ENCODE results near the gene NNAT. TPM values are rescaled to one million over a fixed set of nuclear protein-coding genes. Genes with fewer than 3 reads are reported as not detected.

NNAT gene
- total RNA-seq, 1 donor = 1.3 TPM

DNA sequence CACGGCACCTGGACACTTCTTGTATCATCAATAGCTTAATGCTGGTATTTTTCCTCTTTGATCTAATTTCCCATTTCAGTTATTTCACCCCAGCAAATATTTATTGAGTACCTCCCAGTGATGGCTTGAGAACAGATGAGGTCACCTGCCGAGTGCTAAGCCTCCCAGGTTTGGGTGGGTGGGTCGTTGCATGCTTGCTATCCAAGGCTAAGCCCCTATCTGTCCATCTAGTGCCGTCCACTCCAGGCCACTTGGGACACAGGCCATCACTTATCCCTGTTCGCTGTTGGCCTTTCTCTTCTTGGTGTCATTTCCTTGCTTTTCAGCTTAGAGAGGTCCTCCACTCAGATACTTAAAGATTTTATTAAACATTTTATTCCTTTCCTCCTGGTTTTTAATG, 10.8 kb upstream of the NNAT start:
- DNase-seq (ENCODE audit: low read depth) = no peak
- no peak overlapping the region for H3K4me3 ChIP-seq (ENCODE audit: low read depth, low read length)
- TF ChIP-seq, protein P1, sequence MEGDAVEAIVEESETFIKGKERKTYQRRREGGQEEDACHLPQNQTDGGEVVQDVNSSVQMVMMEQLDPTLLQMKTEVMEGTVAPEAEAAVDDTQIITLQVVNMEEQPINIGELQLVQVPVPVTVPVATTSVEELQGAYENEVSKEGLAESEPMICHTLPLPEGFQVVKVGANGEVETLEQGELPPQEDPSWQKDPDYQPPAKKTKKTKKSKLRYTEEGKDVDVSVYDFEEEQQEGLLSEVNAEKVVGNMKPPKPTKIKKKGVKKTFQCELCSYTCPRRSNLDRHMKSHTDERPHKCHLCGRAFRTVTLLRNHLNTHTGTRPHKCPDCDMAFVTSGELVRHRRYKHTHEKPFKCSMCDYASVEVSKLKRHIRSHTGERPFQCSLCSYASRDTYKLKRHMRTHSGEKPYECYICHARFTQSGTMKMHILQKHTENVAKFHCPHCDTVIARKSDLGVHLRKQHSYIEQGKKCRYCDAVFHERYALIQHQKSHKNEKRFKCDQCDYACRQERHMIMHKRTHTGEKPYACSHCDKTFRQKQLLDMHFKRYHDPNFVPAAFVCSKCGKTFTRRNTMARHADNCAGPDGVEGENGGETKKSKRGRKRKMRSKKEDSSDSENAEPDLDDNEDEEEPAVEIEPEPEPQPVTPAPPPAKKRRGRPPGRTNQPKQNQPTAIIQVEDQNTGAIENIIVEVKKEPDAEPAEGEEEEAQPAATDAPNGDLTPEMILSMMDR (IDR thresholded peaks at IDR 0.05; ENCODE audit: insufficient read depth, low read depth, low read length) = no peak

GRCh38 chr20:37511610-37512275, 9.3 kb upstream of the NNAT start:
- peak; percentile 31 for DNase-seq (ENCODE audit: low read depth)
- no peak overlapping the region for H3K4me3 ChIP-seq (ENCODE audit: low read depth, low read length)
- TF ChIP-seq, protein P1 (IDR thresholded peaks at IDR 0.05; ENCODE audit: insufficient read depth, low read depth, low read length) = no peak

DNA sequence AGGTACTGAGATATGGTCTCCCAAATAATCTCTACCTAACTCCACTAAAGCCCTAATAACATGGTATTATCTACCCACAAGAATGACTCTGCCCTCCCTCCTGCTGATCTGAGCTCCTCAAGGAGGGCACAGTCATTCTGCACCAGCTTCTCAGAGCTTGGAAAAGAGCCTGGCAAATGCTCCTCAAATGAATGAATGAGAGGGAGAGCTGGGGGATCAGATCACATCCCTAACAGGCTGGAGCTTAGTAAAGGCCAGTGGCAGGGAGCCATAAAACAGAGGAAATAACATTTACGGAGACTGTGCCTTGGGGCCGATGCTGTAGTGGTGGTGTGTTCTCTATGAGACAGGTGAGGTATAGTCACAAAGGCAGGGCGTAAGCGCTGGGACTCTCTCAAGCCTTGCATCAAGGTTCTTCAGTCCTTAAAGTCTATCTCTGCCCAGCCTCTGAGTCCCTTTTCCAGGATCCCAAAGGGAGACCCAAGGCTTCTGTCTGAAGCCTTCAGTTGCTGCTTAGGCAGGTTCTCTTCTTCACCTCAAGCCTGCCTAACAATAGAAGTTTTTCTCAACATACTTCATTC, 7.2 kb upstream of the NNAT start:
- TF ChIP-seq, protein P1 (IDR thresholded peaks at IDR 0.05; ENCODE audit: insufficient read depth, low read depth, low read length) = no peak
- DNase-seq (ENCODE audit: low read depth) = no peak
- no peak overlapping the region for H3K4me3 ChIP-seq (ENCODE audit: low read depth, low read length)

- H3K4me3 ChIP-seq (ENCODE audit: low read depth, low read length) = no peak overlapping the region
- TF ChIP-seq, protein P1 (IDR thresholded peaks at IDR 0.05; ENCODE audit: insufficient read depth, low read depth, low read length) = no peak
- no peak for DNase-seq (ENCODE audit: low read depth)
Measured at GRCh38 chr20:37515876-37516275, 5.2 kb upstream of the NNAT start.

DNA sequence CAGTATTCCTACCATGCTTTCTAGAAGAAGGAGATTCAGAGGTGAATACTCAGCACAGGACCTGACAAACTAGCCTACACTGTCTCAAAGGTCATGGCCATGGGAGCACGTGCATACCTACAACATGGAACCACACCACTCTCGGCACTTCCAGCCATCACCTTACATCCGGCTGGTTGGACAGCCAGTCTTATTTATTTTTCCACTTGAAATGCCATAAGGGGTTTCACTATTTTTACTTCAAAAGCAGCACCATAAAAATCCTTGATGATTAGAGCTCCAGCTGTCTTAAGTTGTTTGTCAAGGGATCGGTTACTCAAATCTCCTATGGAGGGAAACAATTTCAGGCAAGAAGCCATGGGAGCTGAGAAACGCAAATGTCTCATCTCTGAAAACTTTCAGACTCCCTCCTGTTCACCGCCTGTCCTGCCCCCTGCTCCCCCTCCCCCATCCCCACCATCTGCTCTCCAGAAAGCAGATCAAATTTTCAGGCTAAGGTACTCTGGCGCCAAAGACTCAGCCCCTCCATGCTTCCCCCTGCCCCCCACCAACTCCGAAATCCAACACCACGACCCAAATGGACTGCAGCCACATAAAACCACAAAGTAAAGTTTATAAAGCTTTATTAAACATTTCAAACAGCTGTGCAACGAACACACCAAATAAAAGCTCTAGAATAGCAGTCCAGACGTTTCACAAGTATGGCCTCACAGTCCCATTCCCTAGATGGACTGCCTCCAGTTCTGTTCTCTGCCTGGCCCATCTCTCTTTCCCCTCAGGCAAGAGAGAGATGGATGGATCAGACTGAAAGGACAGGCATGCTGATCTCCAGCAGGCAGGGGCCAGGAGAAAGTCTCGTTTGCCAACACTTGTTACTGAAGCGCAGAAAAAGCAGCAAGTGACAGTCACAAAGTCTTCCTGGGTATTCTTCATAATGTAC, 4.0 kb upstream of the NNAT start:
- peak; percentile 47 for DNase-seq (ENCODE audit: low read depth)
- H3K4me3 ChIP-seq (ENCODE audit: low read depth, low read length) = no peak overlapping the region
- TF ChIP-seq, protein P1 (IDR thresholded peaks at IDR 0.05; ENCODE audit: insufficient read depth, low read depth, low read length) = no peak

DNA sequence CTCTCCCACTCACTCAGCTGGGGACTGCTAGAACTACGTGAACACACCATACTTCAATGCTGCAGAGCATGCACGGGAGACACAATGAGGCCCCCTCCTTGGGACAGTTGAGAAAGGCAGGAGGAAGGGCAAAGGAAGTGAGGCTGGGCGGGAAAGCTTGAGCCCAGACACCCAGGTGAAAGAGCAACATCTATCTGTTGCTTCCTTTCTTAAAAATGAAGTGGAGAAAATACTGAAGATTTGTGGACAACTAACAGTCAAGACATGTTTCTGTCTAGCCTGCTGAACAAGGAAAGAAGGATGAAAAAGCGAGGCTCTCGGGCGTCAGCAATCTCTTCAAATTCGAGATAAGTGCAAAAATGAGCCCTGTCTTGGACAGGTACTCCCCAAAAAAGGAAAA, 3.0 kb upstream of the NNAT start:
- TF ChIP-seq, protein P1 (IDR thresholded peaks at IDR 0.05; ENCODE audit: insufficient read depth, low read depth, low read length) = no peak
- H3K4me3 ChIP-seq (ENCODE audit: low read depth, low read length) = no peak overlapping the region
- DNase-seq (ENCODE audit: low read depth) = no peak
